OCI-LY7 (cell line): Measurements from ENCODE around the gene GYS1.

Source experiments
- CTCF ChIP-seq: fragments of 200-600 bp; sonication (generic); conservative IDR thresholded peaks from 2 replicates; pipeline ENCODE4 v1.5.1; 2014; ENCODE audit warnings: mild to moderate bottlenecking, antibody characterized with exemption, low read length, moderate library complexity, mixed read lengths
- EZH2phosphoT487 ChIP-seq: fragments of 200-600 bp; sonication (generic); IDR thresholded peaks from 2 replicates; pipeline ENCODE4 v1.6.1; 2018; ENCODE audit warnings: low read depth, borderline replicate concordance, mild to moderate bottlenecking, mixed run types, antibody characterized with exemption, low read length, moderate library complexity, mixed read lengths

GRCh38 chr19:48945415-48945814 lies 47.7 kb downstream of the GYS1 start:
- TF ChIP-seq CTCF: no peak
- no peak for TF ChIP-seq EZH2phosphoT487
